GM12874 (cell line): ENCODE data around the gene MEIOC.

Source experiments
- CTCF ChIP-seq: IDR thresholded peaks from 2 replicates; pipeline ENCODE4 v1.5.1; 2011; ENCODE audit warnings: low read depth, mild to moderate bottlenecking, control low read depth, low read length, moderate library complexity; ENCODE audit not compliant: insufficient read depth

The MEIOC gene

GRCh38 chr17:44653384-44653783, 2.9 kb upstream of the MEIOC start:
- TF ChIP-seq CTCF = no peak

- no peak for TF ChIP-seq CTCF
These were observed 2.3 kb upstream of the MEIOC start for GRCh38 chr17:44653954-44654353.

DNA sequence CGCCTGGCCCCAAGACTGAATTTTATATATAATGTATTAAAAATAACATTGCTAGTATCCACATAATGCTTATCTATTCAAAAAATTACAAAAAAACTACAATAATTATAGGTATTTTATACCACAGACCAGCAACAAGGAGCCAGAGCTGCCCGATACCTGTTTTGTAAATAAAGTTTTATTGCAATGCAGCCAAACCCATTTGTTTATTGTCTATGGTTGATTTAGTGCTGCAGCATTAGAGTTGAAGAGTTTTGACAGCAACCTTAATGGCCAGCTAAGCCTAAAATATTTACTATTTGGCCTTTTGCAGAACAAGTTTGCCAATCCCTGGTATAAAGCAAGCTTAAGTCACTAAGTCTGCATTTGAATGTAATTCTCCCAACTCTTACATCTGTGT, 5.6 kb downstream of the MEIOC start:
- TF ChIP-seq CTCF = no peak

DNA sequence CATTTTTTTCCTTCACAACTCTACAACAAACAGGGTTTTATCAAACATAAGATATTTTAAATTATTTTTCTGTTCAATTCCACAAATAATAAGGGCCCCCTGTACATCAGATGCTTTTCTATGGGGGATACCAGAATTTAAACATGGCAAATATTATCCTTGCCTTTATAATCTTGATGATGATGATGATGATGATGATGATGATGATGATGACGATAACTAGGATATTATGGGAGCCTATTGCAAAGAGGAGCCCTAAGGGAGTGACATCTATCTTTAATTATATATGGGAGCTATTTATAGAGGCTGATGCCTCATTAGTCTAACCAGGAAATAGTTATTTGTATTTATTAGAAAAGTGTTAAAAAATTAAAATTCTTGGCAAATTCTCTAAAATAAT, 6.8 kb downstream of the MEIOC start:
- TF ChIP-seq CTCF = no peak

- no peak for TF ChIP-seq CTCF
These were observed 8.6 kb downstream of the MEIOC start for GRCh38 chr17:44664867-44665266.

- no peak for TF ChIP-seq CTCF
These were observed 9.7 kb downstream of the MEIOC start for GRCh38 chr17:44666006-44666405.

DNA sequence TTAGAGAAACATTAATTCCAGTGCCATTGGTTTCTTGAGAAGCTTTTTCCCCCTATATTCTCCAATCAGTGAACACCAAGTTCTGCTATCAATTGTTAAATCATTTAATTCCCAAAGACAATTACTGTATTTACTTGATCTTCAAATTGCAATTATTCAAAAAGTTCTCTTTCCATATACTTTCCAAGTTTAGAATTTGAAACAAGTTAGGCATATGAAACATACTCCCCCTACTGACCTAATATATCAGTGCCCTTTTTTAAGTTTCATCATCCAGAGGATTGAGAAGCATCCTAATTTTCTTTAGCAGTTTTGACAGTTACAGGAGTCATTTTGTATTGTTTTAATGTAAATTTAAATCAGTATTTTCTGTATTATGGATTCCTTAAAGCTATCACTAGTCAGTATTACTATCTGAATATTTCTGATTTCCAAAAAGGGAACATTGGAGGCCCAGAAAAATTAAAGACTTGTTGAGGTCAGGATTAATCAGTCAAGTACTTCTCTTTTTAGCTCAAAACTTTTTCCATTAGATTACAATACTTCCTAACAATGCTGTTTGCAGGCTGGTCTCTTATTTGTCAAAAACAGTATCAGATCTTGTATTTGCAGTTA, 16.3 kb downstream of the MEIOC start:
- TF ChIP-seq CTCF = peak; percentile 32; the same call in 1 of the 2 replicates
